Measurements from ENCODE around the gene RASGRF2.
"Not testable (repeated sequence)": the region's sequence is repeated elsewhere in the genome, so short reads cannot be mapped to it uniquely, and the experiment has no call there.

The RASGRF2 gene

GRCh38 chr5:81070571-81071255 is 110.5 kb downstream of the RASGRF2 start:
- no peak for DNase-seq (ENCODE audit: low read depth in 2 of 2)

GRCh38 chr5:81075041-81075440 is 114.9 kb downstream of the RASGRF2 start:
- no peak for DNase-seq (ENCODE audit: low read depth in 2 of 2)

GRCh38 chr5:81077105-81077504 is 116.9 kb downstream of the RASGRF2 start:
- DNase-seq (ENCODE audit: low read depth in 2 of 2) = no peak

GRCh38 chr5:81078930-81079329 is 118.8 kb downstream of the RASGRF2 start:
- no peak for DNase-seq (ENCODE audit: low read depth in 2 of 2)

GRCh38 chr5:81080809-81081460 is 120.8 kb downstream of the RASGRF2 start:
- DNase-seq (ENCODE audit: low read depth in 2 of 2) = no peak

- DNase-seq (ENCODE audit: low read depth in 2 of 2) = no peak
These were observed 121.3 kb downstream of the RASGRF2 start for GRCh38 chr5:81081461-81081835.

GRCh38 chr5:81086881-81087281 is 126.7 kb downstream of the RASGRF2 start:
- DNase-seq (ENCODE audit: low read depth in 2 of 2) = no peak

GRCh38 chr5:81091199-81091598 is 131.0 kb downstream of the RASGRF2 start:
- no peak for DNase-seq (ENCODE audit: low read depth in 2 of 2)

- DNase-seq (ENCODE audit: low read depth in 2 of 2) = no peak
These were observed 133.5 kb downstream of the RASGRF2 start for GRCh38 chr5:81093536-81094196.

- DNase-seq (ENCODE audit: low read depth in 2 of 2) = no peak
These were observed 135.7 kb downstream of the RASGRF2 start for GRCh38 chr5:81095835-81096234.

- DNase-seq (ENCODE audit: low read depth in 2 of 2) = no peak
These were observed 137.6 kb downstream of the RASGRF2 start for GRCh38 chr5:81097713-81098112.

- DNase-seq (ENCODE audit: low read depth in 2 of 2) = no peak
These were observed 145.2 kb downstream of the RASGRF2 start for GRCh38 chr5:81105261-81105877.

GRCh38 chr5:81115261-81115660 is 155.1 kb downstream of the RASGRF2 start:
- DNase-seq (ENCODE audit: low read depth in 2 of 2) = no peak

- DNase-seq (ENCODE audit: low read depth in 2 of 2) = no peak
These were observed 157.4 kb downstream of the RASGRF2 start for GRCh38 chr5:81117566-81117965.

GRCh38 chr5:81121273-81121672 is 161.1 kb downstream of the RASGRF2 start:
- no peak for DNase-seq (ENCODE audit: low read depth in 2 of 2)

- DNase-seq (ENCODE audit: low read depth in 2 of 2) = no peak
These were observed 161.9 kb downstream of the RASGRF2 start for GRCh38 chr5:81121836-81122630.

GRCh38 chr5:81124689-81125088 is 164.5 kb downstream of the RASGRF2 start:
- not testable (repeated sequence) for DNase-seq (ENCODE audit: low read depth in 2 of 2)

- no peak for DNase-seq (ENCODE audit: low read depth in 2 of 2)
These were observed 165.8 kb downstream of the RASGRF2 start for GRCh38 chr5:81125959-81126358.

GRCh38 chr5:81128416-81128815 is 168.3 kb downstream of the RASGRF2 start:
- DNase-seq (ENCODE audit: low read depth in 2 of 2) = no peak

GRCh38 chr5:81132381-81132780 is 172.2 kb downstream of the RASGRF2 start:
- DNase-seq (ENCODE audit: low read depth in 2 of 2) = no peak

- no peak for DNase-seq (ENCODE audit: low read depth in 2 of 2)
These were observed 173.9 kb downstream of the RASGRF2 start for GRCh38 chr5:81134066-81134465.

- DNase-seq (ENCODE audit: low read depth in 2 of 2) = no peak
These were observed 174.4 kb downstream of the RASGRF2 start for GRCh38 chr5:81134566-81134965.

All from stimulated activated CD8-positive, alpha-beta memory T cell treated with anti-CD3 and anti-CD28 coated beads, Interleukin-7, amount 100 ng/mL, for 4 hours (primary cell).